Activated CD4-positive, alpha-beta T cell treated with anti-CD3 and anti-CD28 coated beads for 36 hours (primary cell): ENCODE results near the gene RHEB. TPM values are rescaled to one million over a fixed set of nuclear protein-coding genes. Genes with fewer than 3 reads are reported as not detected.
A peak's percentile ranks its signal among the peaks of the same experiment; 100 is the strongest.

ENCODE experiments used
- ATAC-seq: fragments of 200-7000 bp; cut with Tn5 transposase; one replicate; pipeline ENCODE4 v1.10.0; 2021; ENCODE audit warnings: mild to moderate bottlenecking, moderate library complexity
- CTCF ChIA-PET: fragments of 350-600 bp; sonication (Branson Sonifier 250); formaldehyde crosslinking; loops from one replicate; lab custom pipeline; 2021; ENCODE audit warnings: antibody characterized with exemption; lab: Charles Lee
- POLR2A ChIA-PET: fragments of 350-600 bp; sonication (Branson Sonifier 250); formaldehyde crosslinking; loops from one replicate; lab custom pipeline; 2021; ENCODE audit warnings: antibody characterized with exemption, inconsistent platforms; lab: Charles Lee
- DNase-seq: peaks from one replicate; pipeline ENCODE4 v3.0.0-alpha.2; 2020
- H3K27ac Mint-ChIP-seq: one replicate; pipeline ENCODE4 v1.8.0; 2021; ENCODE audit warnings: mixed read lengths
- H3K27me3 Mint-ChIP-seq: one replicate; pipeline ENCODE4 v1.8.0; 2021; ENCODE audit warnings: mixed read lengths
- H3K36me3 Mint-ChIP-seq: one replicate; pipeline ENCODE4 v1.8.0; 2021; ENCODE audit warnings: low read depth, mixed read lengths
- H3K4me1 Mint-ChIP-seq: one replicate; pipeline ENCODE4 v1.8.0; 2021; ENCODE audit warnings: mixed read lengths
- H3K4me3 Mint-ChIP-seq: one replicate; pipeline ENCODE4 v1.8.0; 2021; ENCODE audit warnings: mild to moderate bottlenecking, moderate library complexity, mixed read lengths
- H3K9me3 Mint-ChIP-seq: one replicate; pipeline ENCODE4 v1.8.0; 2021; ENCODE audit warnings: low read depth, mixed read lengths
- intact Hi-C, 2 experiments: fragments of 100-400 bp; cut with DNase I in 1 of 2; cut with micrococcal nuclease in 1 of 2; formaldehyde crosslinking; loops; one replicate each; pipeline versions ENCODE4 v1.14.2 to v1.15.1; 2022 to 2024; cut with DNase I, micrococcal nuclease
- total RNA-seq, 2 experiments: library from RNA; stranded (reverse); gene quantifications; one replicate each; pipeline ENCODE4 v1.2.3, GENCODE V29; 2021

RHEB gene
- total RNA-seq, 2 experiments from 2014 or later: 42.8 to 43.0 TPM

DNA sequence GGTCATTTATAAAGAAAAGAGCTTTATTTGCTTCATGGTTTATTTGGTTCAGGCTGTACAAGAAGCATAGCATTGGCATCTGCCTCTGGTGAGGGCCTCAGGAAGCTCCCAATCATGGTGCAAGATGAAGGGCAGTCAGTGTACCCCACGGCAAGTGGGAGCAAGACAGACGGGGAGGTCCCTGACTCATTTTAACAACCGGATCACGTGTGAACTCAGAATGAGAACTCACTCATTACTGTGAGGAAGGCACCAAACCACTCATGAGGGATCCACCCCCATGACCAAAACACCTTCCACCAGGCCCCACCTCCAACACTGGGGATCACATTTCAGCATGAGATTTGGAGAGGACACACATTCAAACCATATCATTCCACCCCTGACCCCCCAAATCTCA lies 64.0 kb downstream of the RHEB start:
- ATAC-seq (peak; percentile 72), DNase-seq (no peak)
- Mint-ChIP-seq H3K4me3 (no peak overlapping the region), H3K4me1 (no peaks in the 10 kb centered on the region), H3K27me3 (peaks cover 5% of the 10 kb centered on the region), H3K9me3 (no peaks in the 10 kb centered on the region), H3K36me3 (no peaks in the 10 kb centered on the region), H3K27ac (no peak overlapping the region)
- ChIA-PET POLR2A (no interaction called here), CTCF (interaction anchor here (0.5 to 2.9 kb wide), 4 partner anchors 22 to 1211 kb away, joined by 3 to 7 read pairs (median 4); no protein-coding TSS in a partner anchor)
- intact Hi-C loops: no loop called here

DNA sequence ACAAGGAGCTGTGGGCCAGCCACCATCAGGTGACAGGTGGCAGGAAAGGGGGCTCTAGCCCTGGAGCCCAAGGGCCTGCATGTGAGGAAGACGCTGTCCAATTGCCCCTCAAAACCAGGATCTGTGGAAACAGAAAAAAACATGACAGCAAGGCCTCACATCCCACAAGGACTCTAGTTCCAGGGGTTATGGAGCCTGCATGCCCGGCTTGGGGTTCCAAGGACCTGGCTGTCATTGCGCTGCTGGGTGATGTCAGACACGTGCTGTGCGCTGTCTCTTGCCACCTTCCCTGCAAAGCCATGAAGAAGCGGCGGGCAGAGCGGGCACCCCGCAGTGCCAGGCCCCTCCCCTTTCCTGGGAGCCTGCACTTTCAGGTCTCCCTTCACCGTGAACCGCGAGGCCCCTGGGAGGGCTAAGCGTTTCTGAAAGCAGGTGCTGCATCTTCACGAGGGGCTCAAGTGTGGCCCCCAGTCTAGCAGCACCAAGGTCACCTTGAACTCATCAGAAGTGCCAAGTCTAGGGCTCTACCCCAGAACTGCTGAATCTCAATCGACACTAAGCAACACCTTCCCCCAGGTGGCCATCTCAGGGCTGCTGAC lies 64.7 kb downstream of the RHEB start:
- POLR2A ChIA-PET: no interaction called here
- peaks cover 2% of the 10 kb centered on the region for H3K27me3 Mint-ChIP-seq
- H3K4me3 Mint-ChIP-seq: no peak overlapping the region
- H3K9me3 Mint-ChIP-seq: no peaks in the 10 kb centered on the region
- H3K4me1 Mint-ChIP-seq: no peaks in the 10 kb centered on the region
- H3K36me3 Mint-ChIP-seq: no peaks in the 10 kb centered on the region
- intact Hi-C loops: no loop called here
- ATAC-seq (no peak), DNase-seq (no peak)
- no peak overlapping the region for H3K27ac Mint-ChIP-seq
- CTCF ChIA-PET: interaction anchor here (1.7 to 2.9 kb wide), 2 partner anchors 84 to 87 kb away, joined by 5 to 7 read pairs; no protein-coding TSS in a partner anchor

DNA sequence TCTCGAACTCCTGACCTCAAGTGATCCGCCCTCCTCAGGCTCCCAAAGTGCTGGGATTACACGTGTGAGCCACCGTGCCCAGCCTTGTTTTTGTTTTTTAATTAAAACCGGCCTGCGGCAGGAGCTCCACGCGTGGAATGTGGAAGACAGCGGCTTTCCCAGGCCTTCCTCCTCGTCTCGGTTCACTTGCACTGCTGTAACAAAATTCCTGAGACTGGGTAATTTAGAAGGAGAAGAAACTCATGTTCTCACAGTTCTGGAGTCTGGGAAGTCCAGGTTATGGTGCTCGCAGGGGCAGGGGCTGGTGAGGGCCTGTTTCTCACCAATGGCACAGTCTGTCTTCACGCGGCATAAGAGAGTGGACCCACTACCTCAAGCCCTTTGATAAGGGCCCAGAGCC lies 65.4 kb downstream of the RHEB start:
- Mint-ChIP-seq H3K36me3 (no peaks in the 10 kb centered on the region), H3K27me3 (peaks cover 4% of the 10 kb centered on the region), H3K27ac (no peak overlapping the region), H3K4me3 (no peak overlapping the region), H3K4me1 (peaks cover 2% of the 10 kb centered on the region), H3K9me3 (no peaks in the 10 kb centered on the region)
- intact Hi-C loops: no loop called here
- no peak for ATAC-seq
- no peak for DNase-seq
- ChIA-PET POLR2A (interaction anchor here (0.6 kb wide), 1 partner anchor 1022 kb away, joined by 3 read pairs; no protein-coding TSS in a partner anchor), CTCF (interaction anchor here (1.1 to 2.9 kb wide), 3 partner anchors 13 to 86 kb away, joined by 3 to 7 read pairs (median 5); no protein-coding TSS in a partner anchor)

DNA sequence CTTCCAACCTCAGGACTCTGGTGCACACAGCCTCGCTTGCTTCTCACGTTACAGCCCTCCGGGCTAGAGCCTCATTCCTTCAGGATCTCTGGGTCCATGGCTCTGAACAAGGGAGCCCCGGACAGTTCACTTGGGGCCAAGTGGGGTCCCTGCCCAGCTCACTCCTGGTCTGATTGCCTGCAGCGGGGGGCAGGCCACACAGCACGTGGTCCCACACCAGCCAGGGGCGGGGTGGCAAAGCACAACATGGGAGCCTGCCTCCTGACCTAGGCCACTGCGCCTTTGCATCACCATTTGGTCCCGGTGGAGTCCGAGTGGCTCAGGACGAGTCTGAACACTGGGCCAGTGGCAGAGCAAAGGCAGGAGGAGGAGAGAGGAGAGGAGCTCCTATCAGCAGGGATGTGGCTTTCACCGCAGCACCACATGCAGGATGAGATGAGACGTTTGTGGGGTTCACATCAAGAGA lies 66.3 kb downstream of the RHEB start:
- Mint-ChIP-seq H3K27ac (no peak overlapping the region), H3K4me1 (peaks cover 2% of the 10 kb centered on the region), H3K36me3 (no peaks in the 10 kb centered on the region), H3K27me3 (peaks cover 4% of the 10 kb centered on the region), H3K4me3 (no peak overlapping the region), H3K9me3 (no peaks in the 10 kb centered on the region)
- intact Hi-C loops: no loop called here
- DNase-seq (no peak), ATAC-seq (no peak)
- CTCF ChIA-PET: interaction anchor here (0.6 to 2.9 kb wide), 5 partner anchors 12 to 936 kb away, joined by 3 to 7 read pairs (median 5); no protein-coding TSS in a partner anchor
- POLR2A ChIA-PET: no interaction called here

DNA sequence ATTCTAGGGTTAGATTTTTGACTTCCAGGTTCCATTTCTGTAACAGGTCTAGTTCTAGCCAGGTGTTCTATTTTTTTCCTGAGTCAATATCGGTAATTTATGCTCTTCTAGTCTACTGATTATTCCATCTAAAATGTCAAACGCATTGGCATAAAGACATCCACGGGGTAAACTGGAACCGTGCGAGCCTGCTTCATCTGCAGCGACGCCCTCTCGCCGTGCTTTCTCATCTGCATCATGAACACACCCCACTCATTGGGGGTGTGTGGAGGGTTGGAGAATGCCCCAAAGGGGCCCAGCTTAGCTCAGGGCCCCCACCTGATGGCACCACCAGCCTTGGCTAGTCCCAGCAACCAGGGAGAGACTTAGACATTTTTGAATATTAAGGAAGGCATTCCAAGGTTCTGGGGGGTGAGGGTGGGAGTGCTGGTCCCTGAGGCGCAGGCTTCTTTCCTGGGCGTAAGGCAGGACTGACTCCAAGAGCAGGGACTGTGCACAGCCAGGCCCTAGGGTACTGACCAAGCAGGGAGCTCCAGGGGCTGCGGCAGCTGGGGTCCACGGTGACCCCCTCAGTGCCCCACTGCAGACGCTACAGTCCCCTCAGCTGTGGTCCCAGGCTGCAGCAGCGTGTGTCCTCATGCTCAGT lies 66.9 kb downstream of the RHEB start:
- intact Hi-C loops: no loop called here
- DNase-seq (no peak), ATAC-seq (no peak)
- H3K27ac Mint-ChIP-seq: no peak overlapping the region
- no peaks in the 10 kb centered on the region for H3K36me3 Mint-ChIP-seq
- peaks cover 2% of the 10 kb centered on the region for H3K4me1 Mint-ChIP-seq
- ChIA-PET POLR2A (no interaction called here), CTCF (interaction anchor here (0.6 to 12.0 kb wide), 4 partner anchors 53 to 311 kb away, joined by 4 to 210 read pairs (median 4); no protein-coding TSS in a partner anchor)
- no peaks in the 10 kb centered on the region for H3K9me3 Mint-ChIP-seq
- peaks cover 4% of the 10 kb centered on the region for H3K27me3 Mint-ChIP-seq
- H3K4me3 Mint-ChIP-seq: no peak overlapping the region

DNA sequence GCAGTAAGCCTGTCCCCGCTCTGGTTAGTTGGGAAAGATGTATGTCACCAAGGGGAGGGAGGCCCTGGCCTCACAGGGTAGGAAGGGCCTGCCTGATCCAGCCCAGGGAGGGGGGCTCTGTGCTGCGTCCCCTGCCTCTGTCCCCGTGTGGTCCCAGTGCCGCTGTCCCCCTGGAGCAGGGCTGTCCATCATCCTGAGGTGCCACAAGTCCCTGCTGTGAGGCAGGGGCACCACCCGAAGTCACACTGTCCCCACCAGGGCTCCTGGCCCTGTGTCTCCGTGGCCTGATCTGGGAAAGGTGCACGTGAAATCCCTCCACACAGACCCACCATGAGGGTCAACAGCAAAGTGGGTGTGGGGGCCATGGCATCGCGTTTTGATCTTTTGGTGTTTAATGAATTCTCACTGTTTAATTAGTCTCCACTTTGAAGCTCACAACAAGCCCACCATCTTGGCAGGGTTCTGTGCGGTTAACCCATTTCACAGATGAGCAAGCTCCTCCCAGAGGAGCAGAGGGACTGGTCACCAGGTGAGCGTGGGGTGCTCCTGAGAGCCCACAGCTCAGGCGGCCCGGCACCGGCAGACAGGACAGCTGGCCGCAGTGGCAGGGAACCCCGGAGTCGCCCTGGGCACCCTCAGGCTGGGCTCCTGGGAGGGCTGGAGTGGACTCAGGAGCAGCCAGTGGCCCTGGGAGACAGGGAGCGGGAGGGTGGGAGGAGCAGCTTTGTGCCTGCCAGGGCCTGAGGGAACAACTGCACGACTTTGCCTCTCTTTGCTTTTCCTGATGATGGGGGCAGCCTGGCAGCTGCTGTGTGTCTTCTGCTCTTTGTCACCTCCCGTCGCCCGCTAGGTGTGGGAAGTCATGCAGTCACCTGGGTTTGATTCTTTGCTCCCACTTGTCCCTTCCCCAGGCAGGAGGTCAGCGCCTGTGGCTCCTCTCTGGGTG lies 67.8 kb downstream of the RHEB start:
- CTCF ChIA-PET: interaction anchor here (0.8 to 12.0 kb wide), 5 partner anchors 27 to 136 kb away, joined by 3 to 210 read pairs (median 5); no protein-coding TSS in a partner anchor
- intact Hi-C loops: no loop called here
- no peak for ATAC-seq
- DNase-seq: no peak
- Mint-ChIP-seq H3K4me3 (no peak overlapping the region), H3K27me3 (peaks cover 4% of the 10 kb centered on the region), H3K4me1 (peaks cover 2% of the 10 kb centered on the region), H3K36me3 (no peaks in the 10 kb centered on the region), H3K27ac (no peak overlapping the region), H3K9me3 (no peaks in the 10 kb centered on the region)
- POLR2A ChIA-PET: interaction anchor here (0.6 kb wide), 1 partner anchor 95 kb away, joined by 3 read pairs; no protein-coding TSS in a partner anchor

DNA sequence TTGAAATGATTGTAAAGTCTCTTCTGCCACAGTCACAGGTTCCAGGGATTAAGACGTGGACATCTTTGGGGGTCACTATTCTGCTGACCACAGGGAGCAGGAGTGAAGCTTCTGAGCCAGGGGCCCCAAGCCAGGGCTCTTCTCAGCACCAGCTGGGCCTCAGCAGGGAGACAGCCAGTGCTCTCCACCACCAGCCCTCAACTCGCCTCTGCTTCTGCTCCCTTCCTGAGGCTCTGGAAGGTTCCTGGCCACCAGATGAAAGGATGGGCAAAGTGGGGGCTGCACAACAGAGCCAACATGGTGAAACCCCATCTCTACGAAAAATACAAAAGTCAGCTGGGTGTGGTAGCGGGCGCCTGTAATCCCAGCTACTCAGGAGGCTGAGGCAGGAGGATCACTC lies 68.5 kb downstream of the RHEB start:
- Mint-ChIP-seq H3K4me3 (no peak overlapping the region), H3K9me3 (no peaks in the 10 kb centered on the region), H3K27ac (no peak overlapping the region), H3K27me3 (peaks cover 4% of the 10 kb centered on the region), H3K4me1 (peaks cover 2% of the 10 kb centered on the region), H3K36me3 (no peaks in the 10 kb centered on the region)
- ChIA-PET CTCF (interaction anchor here (0.7 to 12.0 kb wide), 7 partner anchors 12 to 429 kb away, joined by 3 to 210 read pairs (median 4); no protein-coding TSS in a partner anchor), POLR2A (interaction anchor here (0.6 kb wide), 1 partner anchor 94 kb away, joined by 3 read pairs; no protein-coding TSS in a partner anchor)
- DNase-seq (no peak), ATAC-seq (no peak)
- intact Hi-C loops: no loop called here

DNA sequence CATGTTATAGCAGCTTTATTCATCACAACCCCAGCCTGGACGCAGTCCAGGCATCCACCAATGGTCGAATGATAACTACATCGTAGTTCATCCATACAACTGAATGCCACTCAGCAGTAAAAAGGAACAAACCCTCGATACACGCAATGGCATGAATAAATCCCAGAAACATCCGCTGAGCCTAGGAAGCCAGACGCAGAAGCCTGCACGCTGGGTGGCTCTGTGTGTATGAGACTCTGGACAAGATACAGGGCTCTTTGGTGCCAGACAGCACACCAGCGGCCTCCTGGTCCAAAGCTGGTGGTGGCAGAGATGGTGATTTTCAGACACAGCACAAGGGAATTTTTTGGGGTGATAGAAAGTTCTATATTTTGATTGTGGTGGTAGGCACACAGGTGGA lies 69.7 kb downstream of the RHEB start:
- H3K36me3 Mint-ChIP-seq: no peaks in the 10 kb centered on the region
- ChIA-PET POLR2A (interaction anchor here (0.8 kb wide), 1 partner anchor 70 kb away, joined by 3 read pairs; no protein-coding TSS in a partner anchor), CTCF (interaction anchor here (0.6 to 12.0 kb wide), 18 partner anchors 11 to 409 kb away, joined by 3 to 210 read pairs (median 5); no protein-coding TSS in a partner anchor)
- H3K27ac Mint-ChIP-seq: no peak overlapping the region
- peaks cover 4% of the 10 kb centered on the region for H3K4me1 Mint-ChIP-seq
- intact Hi-C loops: loop anchor here (2.0 to 5.0 kb wide), 3 partner anchors 38 to 309 kb away; partner anchors contain the start of gene WDR86 (in 1 of the 2)
- H3K9me3 Mint-ChIP-seq: no peaks in the 10 kb centered on the region
- no peak overlapping the region for H3K4me3 Mint-ChIP-seq
- ATAC-seq (no peak), DNase-seq (no peak)
- peaks cover 4% of the 10 kb centered on the region for H3K27me3 Mint-ChIP-seq

DNA sequence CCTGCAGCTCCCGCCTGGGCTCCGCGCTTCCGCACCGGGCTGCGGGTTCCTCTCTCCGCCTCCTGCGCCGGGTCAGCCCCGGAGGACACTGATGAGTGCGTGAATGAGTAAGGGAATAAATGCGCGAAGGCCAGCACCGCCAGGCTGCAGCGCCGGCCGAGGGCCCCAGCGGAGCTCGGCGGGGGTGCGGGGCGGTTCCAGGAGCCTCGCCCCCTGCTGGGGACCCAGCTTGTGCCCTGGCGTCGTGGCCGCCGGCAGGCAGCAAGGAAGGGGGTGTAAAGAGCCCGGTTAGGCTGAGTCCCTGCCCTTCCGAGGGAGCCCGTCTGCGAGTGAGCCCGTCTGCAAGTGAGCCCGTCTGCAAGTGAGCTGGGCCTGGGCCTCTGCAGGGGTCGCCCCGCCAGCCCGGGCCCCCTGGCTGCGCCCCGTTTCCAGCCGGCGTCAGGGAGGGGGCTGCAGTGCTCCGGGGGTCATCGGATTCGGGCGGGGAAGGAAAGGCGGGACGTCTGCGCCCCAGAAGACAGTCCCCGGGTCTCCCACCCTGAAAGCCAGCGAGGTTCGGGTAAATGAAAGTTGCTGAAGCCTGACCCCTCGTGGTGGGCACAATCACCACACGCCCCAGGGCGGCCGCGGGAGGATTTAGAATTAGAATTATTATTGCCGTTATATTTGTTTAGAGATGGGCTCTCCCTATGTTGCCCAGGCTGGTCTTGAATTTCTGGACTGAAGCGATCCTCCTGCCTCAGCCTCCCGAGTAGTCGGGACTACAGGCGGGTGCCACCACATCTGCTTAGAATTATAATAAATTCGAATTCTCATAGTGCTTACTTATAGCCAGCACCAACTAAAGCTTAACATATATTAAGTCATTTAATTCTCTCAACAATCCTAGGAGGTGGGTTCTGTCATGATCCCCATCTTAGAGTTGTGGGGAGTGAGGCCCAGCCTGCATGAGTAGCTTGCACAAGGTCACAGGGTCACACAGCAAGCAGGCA lies 71.1 kb downstream of the RHEB start:
- DNase-seq (peak; percentile 87), ATAC-seq (peak; percentile 79)
- POLR2A ChIA-PET: interaction anchor here (0.6 to 1.6 kb wide), 3 partner anchors 68 to 867 kb away, joined by 4 read pairs; no protein-coding TSS in a partner anchor
- H3K4me3 Mint-ChIP-seq: peak overlapping the region; percentile 59
- no peaks in the 10 kb centered on the region for H3K36me3 Mint-ChIP-seq
- peaks cover 12% of the 10 kb centered on the region for H3K4me1 Mint-ChIP-seq
- H3K27me3 Mint-ChIP-seq: peaks cover 4% of the 10 kb centered on the region
- CTCF ChIA-PET: interaction anchor here (0.6 to 12.0 kb wide), 52 partner anchors 10 to 683 kb away, joined by 3 to 210 read pairs (median 4); partner anchors contain the start of gene NUB1
- intact Hi-C loops: loop anchor here (1.0 to 5.0 kb wide), 6 partner anchors 34 to 310 kb away; partner anchors contain the start of gene WDR86 (in 1 of the 2)
- H3K9me3 Mint-ChIP-seq: no peaks in the 10 kb centered on the region
- H3K27ac Mint-ChIP-seq: no peak overlapping the region
